Endodermal cell (in vitro differentiated cells): ENCODE results near the gene QRFPR. TPM values are rescaled to one million over a fixed set of nuclear protein-coding genes. Genes with fewer than 3 reads are reported as not detected.

Experiments used
- DNase-seq: peaks from one replicate; pipeline ENCODE4 v3.0.0-alpha.2; 2017
- H3K27ac ChIP-seq: 2 replicates; pipeline ENCODE4 v1.5.1; 2013; ENCODE audit warnings: mild to moderate bottlenecking, low read depth, low read length, moderate library complexity
- H3K27me3 ChIP-seq: 2 replicates; pipeline ENCODE4 v1.6.1; 2013; ENCODE audit warnings: mild to moderate bottlenecking, low read length, moderate library complexity; ENCODE audit not compliant: insufficient read depth, control insufficient read depth, poor library complexity, severe bottlenecking
- H3K36me3 ChIP-seq: 2 replicates; pipeline ENCODE4 v1.7.0; 2013; ENCODE audit warnings: mild to moderate bottlenecking, low read length, moderate library complexity; ENCODE audit not compliant: control insufficient read depth, insufficient read depth
- H3K4me1 ChIP-seq: one replicate; pipeline ENCODE4 v1.7.0; 2013; ENCODE audit warnings: low read length; ENCODE audit not compliant: control insufficient read depth, insufficient read depth
- H3K4me3 ChIP-seq: 2 replicates; pipeline ENCODE4 v1.5.1; 2013; ENCODE audit warnings: mild to moderate bottlenecking, low read length, moderate library complexity
- H3K9ac ChIP-seq: 2 replicates; pipeline ENCODE4 v1.6.1; 2013; ENCODE audit warnings: mild to moderate bottlenecking, low read length, moderate library complexity; ENCODE audit not compliant: poor library complexity, severe bottlenecking; ENCODE audit errors: extremely low read depth
- H3K9me3 ChIP-seq: 2 replicates; pipeline ENCODE4 v1.6.1; 2013; ENCODE audit warnings: mild to moderate bottlenecking, low read length, moderate library complexity; ENCODE audit not compliant: control insufficient read depth
- H3K27ac Mint-ChIP-seq: 2 replicates; pipeline ENCODE4 v1.8.0; 2020; ENCODE audit warnings: mixed read lengths
- H3K27me3 Mint-ChIP-seq: 2 replicates; pipeline ENCODE4 v1.8.0; 2021; ENCODE audit warnings: mild to moderate bottlenecking, mixed read lengths; ENCODE audit not compliant: insufficient read depth
- H3K36me3 Mint-ChIP-seq: 2 replicates; pipeline ENCODE4 v1.8.0; 2020; ENCODE audit warnings: low read depth, mixed read lengths
- H3K4me1 Mint-ChIP-seq: 2 replicates; pipeline ENCODE4 v1.8.0; 2020; ENCODE audit warnings: mixed read lengths
- H3K4me3 Mint-ChIP-seq: 2 replicates; pipeline ENCODE4 v1.8.0; 2020; ENCODE audit warnings: mild to moderate bottlenecking, moderate library complexity, mixed read lengths
- H3K9me3 Mint-ChIP-seq: 2 replicates; pipeline ENCODE4 v1.8.0; 2020; ENCODE audit warnings: mild to moderate bottlenecking, mixed read lengths
- WGBS, 2 experiments: methylation state at CpG; one replicate each; pipeline versions ENCODE4 v1.1.5 to v1.1.7; 2013; ENCODE audit warnings: missing lambda C conversion rate in 2 of 2, mixed read lengths in 1 of 2; ENCODE audit not compliant: insufficient coverage in 1 of 2, insufficient read length in 1 of 2; 5-methylcytosine and 5-hydroxymethylcytosine counted together
- total RNA-seq, 2 donors: library from RNA; stranded (reverse); fragmentation: NEBNext Ultra II Directional in 1 of 2; extraction: Animal tissue kit (Norgen Biotek cat#: 25700) in 1 of 2; gene quantifications; 2 replicates in 1 of 2; 3 replicates in 1 of 2; pipeline ENCODE4 v1.2.1, GENCODE V29; 2021
- TF ChIP-seq, protein P1 (sequence below): fragments of 200-600 bp; sonication (generic); conservative IDR thresholded peaks from 2 replicates; pipeline ENCODE4 v1.5.0; 2021; ENCODE audit warnings: antibody characterized with exemption, mild to moderate bottlenecking

Gene QRFPR
- total RNA-seq, 2 donors from 2014 or later: 0.22 TPM; not detected in 1

DNA sequence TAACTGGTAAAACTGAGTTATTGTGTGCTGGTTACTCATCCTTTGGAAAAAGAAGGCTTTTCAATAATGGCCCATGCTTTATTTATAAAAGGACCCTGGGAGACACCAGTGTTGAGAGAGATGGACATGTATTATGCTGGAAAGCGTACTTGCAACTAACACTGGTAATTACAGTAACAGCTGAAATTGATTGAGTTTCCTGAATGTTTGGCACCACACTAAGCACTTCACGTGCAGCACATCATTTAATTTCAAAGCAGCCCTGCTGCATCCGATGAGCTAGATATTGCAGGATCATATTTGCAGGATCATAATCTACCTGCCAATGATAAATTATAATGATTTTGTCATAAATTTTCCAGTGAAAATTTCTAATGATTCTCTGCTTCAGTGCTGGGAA is 81.5 kb downstream of the QRFPR start:
- Histone ChIP-seq H3K4me1 (no peaks in the 10 kb centered on the region), H3K4me3 (no peak overlapping the region), H3K9ac (no peak overlapping the region), H3K27me3 (no peaks in the 10 kb centered on the region), H3K9me3 (no peaks in the 10 kb centered on the region), H3K36me3 (no peaks in the 10 kb centered on the region), H3K27ac (no peak overlapping the region)
- no peaks in the 10 kb centered on the region for H3K27me3 Mint-ChIP-seq
- TF ChIP-seq, protein P1, sequence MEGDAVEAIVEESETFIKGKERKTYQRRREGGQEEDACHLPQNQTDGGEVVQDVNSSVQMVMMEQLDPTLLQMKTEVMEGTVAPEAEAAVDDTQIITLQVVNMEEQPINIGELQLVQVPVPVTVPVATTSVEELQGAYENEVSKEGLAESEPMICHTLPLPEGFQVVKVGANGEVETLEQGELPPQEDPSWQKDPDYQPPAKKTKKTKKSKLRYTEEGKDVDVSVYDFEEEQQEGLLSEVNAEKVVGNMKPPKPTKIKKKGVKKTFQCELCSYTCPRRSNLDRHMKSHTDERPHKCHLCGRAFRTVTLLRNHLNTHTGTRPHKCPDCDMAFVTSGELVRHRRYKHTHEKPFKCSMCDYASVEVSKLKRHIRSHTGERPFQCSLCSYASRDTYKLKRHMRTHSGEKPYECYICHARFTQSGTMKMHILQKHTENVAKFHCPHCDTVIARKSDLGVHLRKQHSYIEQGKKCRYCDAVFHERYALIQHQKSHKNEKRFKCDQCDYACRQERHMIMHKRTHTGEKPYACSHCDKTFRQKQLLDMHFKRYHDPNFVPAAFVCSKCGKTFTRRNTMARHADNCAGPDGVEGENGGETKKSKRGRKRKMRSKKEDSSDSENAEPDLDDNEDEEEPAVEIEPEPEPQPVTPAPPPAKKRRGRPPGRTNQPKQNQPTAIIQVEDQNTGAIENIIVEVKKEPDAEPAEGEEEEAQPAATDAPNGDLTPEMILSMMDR: no peak
- H3K4me3 Mint-ChIP-seq: no peak overlapping the region
- no peaks in the 10 kb centered on the region for H3K36me3 Mint-ChIP-seq
- H3K9me3 Mint-ChIP-seq: no peaks in the 10 kb centered on the region
- no peak overlapping the region for H3K27ac Mint-ChIP-seq
- no peak for DNase-seq
- H3K4me1 Mint-ChIP-seq: no peaks in the 10 kb centered on the region
- 91 to 100% methylated on average over 1 to 3 of the region's 3 CpGs for WGBS, 2 experiments

- no peak for DNase-seq
- H3K27ac ChIP-seq: no peak overlapping the region
- Mint-ChIP-seq H3K27ac (no peak overlapping the region), H3K36me3 (no peaks in the 10 kb centered on the region), H3K4me1 (no peaks in the 10 kb centered on the region), H3K4me3 (no peak overlapping the region), H3K9me3 (no peaks in the 10 kb centered on the region), H3K27me3 (peaks cover 13% of the 10 kb centered on the region)
- no peaks in the 10 kb centered on the region for H3K27me3 ChIP-seq
- no peak overlapping the region for H3K9ac ChIP-seq
- H3K4me3 ChIP-seq: no peak overlapping the region
- TF ChIP-seq, protein P1: no peak
- H3K36me3 ChIP-seq: no peaks in the 10 kb centered on the region
- H3K4me1 ChIP-seq: no peaks in the 10 kb centered on the region
- no peaks in the 10 kb centered on the region for H3K9me3 ChIP-seq
- 86% methylated on average over 1 of the region's 1 CpG; no CpG with 5 or more reads in 1 of the 2 experiments for WGBS, 2 experiments
These were observed 97.5 kb downstream of the QRFPR start for GRCh38 chr4:121283319-121283718.

DNA sequence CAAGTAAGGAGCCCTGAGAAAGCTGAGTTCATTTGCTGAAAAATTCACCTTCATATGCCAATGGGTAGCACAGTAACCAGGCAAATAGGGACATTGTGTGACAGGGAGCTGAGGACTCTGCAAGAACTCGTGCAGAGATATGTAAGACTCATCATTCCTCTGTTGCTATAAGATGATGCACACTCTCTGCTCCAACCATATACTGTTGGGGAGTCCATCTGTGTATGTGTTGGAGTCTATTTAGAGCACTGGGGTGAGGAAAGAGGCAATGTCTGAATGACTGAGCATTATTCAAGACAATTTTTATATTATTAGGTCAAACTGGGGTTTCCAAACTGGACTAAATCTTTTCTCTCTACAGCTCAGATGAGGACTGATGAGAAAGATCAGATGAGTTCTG is 100.4 kb downstream of the QRFPR start:
- H3K9me3 ChIP-seq: no peaks in the 10 kb centered on the region
- H3K9ac ChIP-seq: no peak overlapping the region
- no peaks in the 10 kb centered on the region for H3K36me3 ChIP-seq
- no peak overlapping the region for H3K4me3 ChIP-seq
- WGBS, 2 experiments: 50 to 100% methylated on average over 1 of the region's 1 CpG
- H3K36me3 Mint-ChIP-seq: no peaks in the 10 kb centered on the region
- H3K27ac Mint-ChIP-seq: no peak overlapping the region
- H3K9me3 Mint-ChIP-seq: no peaks in the 10 kb centered on the region
- TF ChIP-seq, protein P1: no peak
- H3K27ac ChIP-seq: no peak overlapping the region
- no peak for DNase-seq
- peaks cover 11% of the 10 kb centered on the region for H3K27me3 Mint-ChIP-seq
- H3K4me1 Mint-ChIP-seq: no peaks in the 10 kb centered on the region
- H3K4me3 Mint-ChIP-seq: no peak overlapping the region
- no peaks in the 10 kb centered on the region for H3K4me1 ChIP-seq
- no peaks in the 10 kb centered on the region for H3K27me3 ChIP-seq
